ENCODE data around the gene TEX50.
"Not testable (repeated sequence)": the region's sequence is repeated elsewhere in the genome, so short reads cannot be mapped to it uniquely, and the experiment has no call there.

Gene TEX50, protein sequence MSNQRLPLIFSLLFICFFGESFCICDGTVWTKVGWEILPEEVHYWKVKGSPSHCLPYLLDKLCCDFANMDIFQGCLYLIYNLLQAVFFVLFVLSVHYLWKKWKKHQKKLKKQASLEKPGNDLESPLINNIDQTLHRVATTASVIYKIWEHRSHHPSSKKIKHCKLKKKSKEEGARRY

DNA sequence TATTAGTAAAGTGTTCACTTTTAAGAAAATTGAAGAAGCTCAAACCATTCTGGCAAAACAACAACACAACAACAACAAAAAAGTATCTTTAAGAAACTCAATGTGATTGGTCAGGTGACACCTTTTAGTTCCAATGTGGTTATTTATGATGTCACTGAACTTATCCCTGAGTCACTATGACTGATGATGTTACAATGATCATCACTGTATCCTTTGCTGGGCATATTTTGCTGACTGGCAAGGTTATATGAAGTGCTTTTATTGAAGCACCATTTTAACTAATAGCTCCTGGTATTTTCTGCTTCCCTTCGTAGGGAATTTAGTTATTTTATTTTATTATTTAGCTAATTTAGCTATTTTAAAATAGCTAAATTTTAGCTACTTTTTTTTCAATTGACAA, at the start of gene TEX50:
Gene TEX50 (plus strand): TSS at position 223 of the 400 bp plus-strand sequence. CDS start 184 bp downstream, outside the sequence.
- no peaks in the 10 kb centered on the region for H3K4me1 ChIP-seq (ENCODE audit: insufficient read depth, low read length)
- H3K9ac ChIP-seq (ENCODE audit: low read depth, low read length): no peak within 1 kb of the TSS
- H3K9me3 ChIP-seq (ENCODE audit: control insufficient read depth, insufficient read depth, low read length): peaks cover 16% of the 10 kb centered on the region
- no peaks in the 10 kb centered on the region for H3K36me3 ChIP-seq (ENCODE audit: insufficient read depth, low read length)

DNA sequence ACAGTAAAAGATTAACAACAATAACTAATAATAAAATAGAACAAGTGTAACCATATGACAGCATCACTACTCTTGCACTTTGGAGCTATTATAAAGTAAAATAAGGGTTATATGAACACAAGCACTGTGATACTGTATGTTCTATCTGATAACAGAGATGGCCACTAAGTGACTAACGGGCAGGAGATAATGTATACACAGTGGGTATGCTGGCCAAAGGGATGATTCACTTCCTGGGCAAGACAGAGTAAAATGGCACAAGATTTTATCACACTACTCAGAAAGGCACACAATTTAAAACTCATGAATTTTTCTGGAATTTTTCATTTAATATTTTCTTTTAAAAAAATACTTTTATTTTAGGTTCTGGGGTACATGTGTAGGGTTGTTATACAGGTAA, 44.6 kb upstream of the TEX50 start:
- Histone ChIP-seq H3K4me1 (ENCODE audit: insufficient read depth, low read length) (no peaks in the 10 kb centered on the region; the same call in 1 of the 2 replicates), H3K9ac (ENCODE audit: low read depth, low read length) (no peak overlapping the region)

GRCh38 chr1:173591138-173591537, 44.0 kb upstream of the TEX50 start:
- not testable (repeated sequence) for H3K9ac ChIP-seq (ENCODE audit: low read depth, low read length); H3K9me3 ChIP-seq (ENCODE audit: control insufficient read depth, insufficient read depth, low read length); H3K4me1 ChIP-seq (ENCODE audit: insufficient read depth, low read length); H3K36me3 ChIP-seq (ENCODE audit: insufficient read depth, low read length)

More for the DNA sequence above, 44.6 kb upstream of the TEX50 start:
- no peaks in the 10 kb centered on the region for H3K9me3 ChIP-seq (ENCODE audit: control insufficient read depth, insufficient read depth, low read length)
- no peaks in the 10 kb centered on the region for H3K36me3 ChIP-seq (ENCODE audit: insufficient read depth, low read length)

GRCh38 chr1:173596097-173596825, 38.9 kb upstream of the TEX50 start:
- Histone ChIP-seq H3K9me3 (ENCODE audit: control insufficient read depth, insufficient read depth, low read length) (no peaks in the 10 kb centered on the region), H3K4me1 (ENCODE audit: insufficient read depth, low read length) (no peaks in the 10 kb centered on the region), H3K36me3 (ENCODE audit: insufficient read depth, low read length) (no peaks in the 10 kb centered on the region), H3K9ac (ENCODE audit: low read depth, low read length) (no peak overlapping the region)

- H3K36me3 ChIP-seq (ENCODE audit: insufficient read depth, low read length): no peaks in the 10 kb centered on the region
- no peak overlapping the region for H3K9ac ChIP-seq (ENCODE audit: low read depth, low read length)
- no peaks in the 10 kb centered on the region for H3K4me1 ChIP-seq (ENCODE audit: insufficient read depth, low read length)
- H3K9me3 ChIP-seq (ENCODE audit: control insufficient read depth, insufficient read depth, low read length): no peaks in the 10 kb centered on the region
Measured at GRCh38 chr1:173601588-173601987, 33.5 kb upstream of the TEX50 start.

GRCh38 chr1:173603056-173603591, 32.0 kb upstream of the TEX50 start, which contains the start of gene SLC9C2:
SLC9C2 (minus strand) TSS chr1:173603072; CDS start chr1:173601776, 1,296 bp downstream.
- Histone ChIP-seq H3K4me1 (ENCODE audit: insufficient read depth, low read length) (no peaks in the 10 kb centered on the region), H3K9ac (ENCODE audit: low read depth, low read length) (no peak within 1 kb of the TSS), H3K36me3 (ENCODE audit: insufficient read depth, low read length) (no peaks in the 10 kb centered on the region; the same call in 1 of the 2 replicates), H3K9me3 (ENCODE audit: control insufficient read depth, insufficient read depth, low read length) (no peaks in the 10 kb centered on the region)

- no peak overlapping the region for H3K9ac ChIP-seq (ENCODE audit: low read depth, low read length)
Measured at GRCh38 chr1:173608503-173609216, 26.5 kb upstream of the TEX50 start.

DNA sequence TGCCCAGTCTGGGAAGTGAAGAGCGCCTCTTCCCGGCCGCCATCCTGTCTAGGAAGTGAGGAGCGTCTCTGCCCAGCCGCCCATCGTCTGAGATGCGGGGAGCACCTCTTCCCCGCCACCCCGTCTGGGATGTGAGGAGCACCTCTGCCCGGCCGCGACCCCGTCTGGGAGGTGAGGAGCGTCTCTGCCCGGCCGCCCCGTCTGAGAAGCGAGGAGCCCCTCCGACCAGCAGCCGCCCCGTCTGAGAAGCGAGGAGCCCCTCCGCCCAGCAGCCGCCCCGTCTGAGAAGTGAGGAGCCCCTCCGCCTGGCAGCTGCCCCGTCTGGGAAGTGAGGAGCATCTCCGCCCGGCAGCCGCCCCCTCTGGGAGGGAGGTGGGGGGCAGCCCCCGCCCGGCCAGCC, 22.1 kb upstream of the TEX50 start:
- not testable (repeated sequence) for H3K9ac ChIP-seq (ENCODE audit: low read depth, low read length); H3K4me1 ChIP-seq (ENCODE audit: insufficient read depth, low read length); H3K9me3 ChIP-seq (ENCODE audit: control insufficient read depth, insufficient read depth, low read length); H3K36me3 ChIP-seq (ENCODE audit: insufficient read depth, low read length)

More at GRCh38 chr1:173608503-173609216, 26.5 kb upstream of the TEX50 start:
- no peaks in the 10 kb centered on the region; the same call in 1 of the 2 replicates for H3K36me3 ChIP-seq (ENCODE audit: insufficient read depth, low read length)
- H3K9me3 ChIP-seq (ENCODE audit: control insufficient read depth, insufficient read depth, low read length): no peaks in the 10 kb centered on the region; the same call in 1 of the 2 replicates
- no peaks in the 10 kb centered on the region for H3K4me1 ChIP-seq (ENCODE audit: insufficient read depth, low read length)

DNA sequence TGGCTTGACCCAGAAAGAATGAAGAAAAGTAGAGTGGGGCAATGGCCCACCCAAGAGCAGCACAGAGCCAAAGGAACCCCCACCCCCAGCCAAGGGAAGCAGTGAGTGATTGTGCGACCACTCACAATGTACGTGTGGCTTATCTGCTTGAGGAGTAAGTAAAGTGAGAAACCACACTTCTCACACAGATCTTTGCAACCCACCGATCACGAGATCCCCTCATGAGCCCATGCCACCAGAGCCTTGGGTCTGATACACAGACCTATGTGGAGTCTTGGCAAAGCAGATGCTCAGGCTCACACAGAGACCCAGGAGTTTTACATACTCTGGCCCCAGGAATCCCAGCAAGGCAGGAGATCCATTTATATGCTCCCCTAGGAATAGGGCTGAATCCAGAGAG, 18.3 kb upstream of the TEX50 start:
- no peaks in the 10 kb centered on the region for H3K36me3 ChIP-seq (ENCODE audit: insufficient read depth, low read length)
- H3K9ac ChIP-seq (ENCODE audit: low read depth, low read length): no peak overlapping the region
- no peaks in the 10 kb centered on the region for H3K4me1 ChIP-seq (ENCODE audit: insufficient read depth, low read length)
- no peaks in the 10 kb centered on the region; the same call in 1 of the 2 replicates for H3K9me3 ChIP-seq (ENCODE audit: control insufficient read depth, insufficient read depth, low read length)

GRCh38 chr1:173627269-173627668, 7.9 kb upstream of the TEX50 start:
- no peaks in the 10 kb centered on the region for H3K36me3 ChIP-seq (ENCODE audit: insufficient read depth, low read length)
- H3K4me1 ChIP-seq (ENCODE audit: insufficient read depth, low read length): no peaks in the 10 kb centered on the region
- no peak overlapping the region for H3K9ac ChIP-seq (ENCODE audit: low read depth, low read length)
- no peaks in the 10 kb centered on the region for H3K9me3 ChIP-seq (ENCODE audit: control insufficient read depth, insufficient read depth, low read length)

DNA sequence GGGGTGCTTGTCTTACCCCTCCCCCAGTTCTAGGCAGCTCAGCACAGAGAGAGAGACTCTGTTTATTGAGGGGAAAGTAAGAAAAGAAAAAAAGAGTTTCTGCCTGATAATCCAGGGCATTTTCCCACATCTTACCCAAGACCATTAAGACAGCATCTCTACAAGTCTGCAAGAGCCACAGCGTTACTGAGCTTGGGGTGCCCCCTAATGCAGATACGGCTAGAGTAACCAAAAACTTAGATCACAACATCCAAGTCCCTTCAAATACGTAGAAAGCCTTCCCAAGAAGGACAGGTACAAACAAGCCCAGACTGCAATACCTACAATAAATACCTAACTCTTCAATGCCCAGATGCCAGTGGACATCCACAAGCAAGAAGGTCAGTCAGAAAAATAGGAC, 6.2 kb upstream of the TEX50 start:
- H3K4me1 ChIP-seq (ENCODE audit: insufficient read depth, low read length): no peaks in the 10 kb centered on the region
- H3K36me3 ChIP-seq (ENCODE audit: insufficient read depth, low read length): no peaks in the 10 kb centered on the region
- no peaks in the 10 kb centered on the region for H3K9me3 ChIP-seq (ENCODE audit: control insufficient read depth, insufficient read depth, low read length)
- H3K9ac ChIP-seq (ENCODE audit: low read depth, low read length): no peak overlapping the region

GRCh38 chr1:173637236-173638042, 2.3 kb downstream of the TEX50 start:
- H3K4me1 ChIP-seq (ENCODE audit: insufficient read depth, low read length); H3K9ac ChIP-seq (ENCODE audit: low read depth, low read length): not testable (repeated sequence)

GRCh38 chr1:173638043-173639021, 3.2 kb downstream of the TEX50 start:
- Histone ChIP-seq H3K9me3 (ENCODE audit: control insufficient read depth, insufficient read depth, low read length) (peaks cover 18% of the 10 kb centered on the region), H3K36me3 (ENCODE audit: insufficient read depth, low read length) (no peaks in the 10 kb centered on the region), H3K9ac (ENCODE audit: low read depth, low read length) (no peak overlapping the region), H3K4me1 (ENCODE audit: insufficient read depth, low read length) (no peaks in the 10 kb centered on the region)

More at GRCh38 chr1:173637236-173638042, 2.3 kb downstream of the TEX50 start:
- peaks cover 16% of the 10 kb centered on the region for H3K9me3 ChIP-seq (ENCODE audit: control insufficient read depth, insufficient read depth, low read length)
- H3K36me3 ChIP-seq (ENCODE audit: insufficient read depth, low read length): not testable (repeated sequence)

Data from ES-I3 (cell line).